Adipocyte (in vitro differentiated cells): ENCODE data around the gene CFAP251.
"Not testable (repeated sequence)": the region's sequence is repeated elsewhere in the genome, so short reads cannot be mapped to it uniquely, and the experiment has no call there.

Source experiments
- DNase-seq: peaks from one replicate; pipeline ENCODE4 v3.0.0-alpha.2; 2015; ENCODE audit warnings: low read depth
- H3K27me3 ChIP-seq: replicated peaks from 2 replicates; pipeline ENCODE4 v1.7.0; 2013; ENCODE audit warnings: mild to moderate bottlenecking, low read length, moderate library complexity; ENCODE audit not compliant: control insufficient read depth, insufficient read depth
- H3K36me3 ChIP-seq: 2 replicates; pipeline ENCODE4 v1.7.0; 2013; ENCODE audit warnings: low read length, mild to moderate bottlenecking, moderate library complexity; ENCODE audit not compliant: control insufficient read depth, insufficient read depth, severe bottlenecking
- H3K4me1 ChIP-seq: 2 replicates; pipeline ENCODE4 v1.7.0; 2013; ENCODE audit warnings: mild to moderate bottlenecking, low read length, moderate library complexity; ENCODE audit not compliant: control insufficient read depth, insufficient read depth
- H3K4me3 ChIP-seq: 2 replicates; pipeline ENCODE4 v1.7.0; 2013; ENCODE audit warnings: mild to moderate bottlenecking, low read length, moderate library complexity
- H3K9ac ChIP-seq: 2 replicates; pipeline ENCODE4 v1.7.0; 2013; ENCODE audit warnings: mild to moderate bottlenecking, low read length, moderate library complexity
- H3K9me3 ChIP-seq: 2 replicates; pipeline ENCODE4 v1.7.0; 2013; ENCODE audit warnings: mild to moderate bottlenecking, low read length, moderate library complexity; ENCODE audit not compliant: control insufficient read depth

Gene CFAP251

DNA sequence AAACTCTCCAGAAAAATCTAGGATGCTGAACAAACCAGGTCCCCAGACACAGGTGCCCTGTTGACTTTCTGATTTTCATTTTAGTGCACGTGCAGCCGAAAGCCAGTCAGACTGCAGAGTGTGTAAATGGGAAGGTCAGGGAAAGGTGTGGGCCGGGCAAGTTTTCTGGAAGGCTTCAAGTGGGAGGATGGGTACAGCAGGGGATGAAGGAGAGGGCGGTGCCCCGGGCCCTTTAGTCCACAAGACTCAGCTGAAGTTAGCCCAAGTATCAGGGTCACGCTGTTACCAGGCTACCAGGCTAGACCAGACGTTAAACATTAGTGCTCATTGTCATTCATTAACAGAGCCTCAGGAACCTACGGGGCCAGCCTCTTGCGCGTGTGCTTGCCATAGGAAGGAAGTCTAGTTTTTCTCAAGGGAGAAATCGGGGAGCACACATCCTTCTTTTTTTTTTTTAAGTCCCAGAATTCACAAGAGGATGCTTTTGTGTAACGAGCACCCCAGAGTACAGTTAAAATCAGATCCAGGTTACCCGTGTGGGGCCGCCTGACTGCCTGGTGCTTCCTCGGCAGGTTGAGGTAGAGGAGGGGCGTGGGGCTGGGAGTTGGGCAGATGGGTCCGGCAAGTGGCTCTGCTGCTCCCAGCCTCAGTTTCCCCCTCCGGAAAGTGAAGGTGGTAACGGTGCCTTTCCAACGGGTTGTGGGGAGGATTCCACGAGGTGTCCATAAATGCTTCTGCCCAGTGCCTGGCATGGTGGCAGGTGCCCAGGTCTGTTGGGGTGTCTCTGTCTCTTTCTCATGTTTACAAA is 122.4 kb downstream of the CFAP251 start:
- Histone ChIP-seq H3K4me3 (no peak overlapping the region), H3K9ac (no peak overlapping the region), H3K36me3 (peaks cover 3% of the 10 kb centered on the region), H3K4me1 (no peaks in the 10 kb centered on the region), H3K9me3 (no peaks in the 10 kb centered on the region), H3K27me3 (no peaks in the 10 kb centered on the region)
- DNase-seq: no peak

DNA sequence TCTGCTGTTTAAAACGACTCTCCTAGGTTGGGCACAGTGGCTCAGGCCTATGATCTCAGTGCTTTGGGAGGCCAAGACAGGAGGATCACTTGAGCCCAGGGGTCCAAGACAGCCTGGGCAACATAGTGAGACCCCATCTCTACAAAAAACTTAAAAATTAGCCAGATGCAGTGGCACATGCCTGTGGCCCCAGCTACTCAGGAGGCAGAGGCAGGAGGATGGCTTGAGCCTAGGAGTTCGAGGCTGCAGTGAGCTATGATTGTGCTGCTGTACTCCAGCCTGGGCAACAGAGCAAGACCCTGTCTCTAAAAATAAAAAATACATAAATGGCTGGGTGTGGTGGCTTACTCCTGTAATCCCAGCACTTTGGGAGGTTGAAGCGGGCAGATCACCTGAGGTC is 123.1 kb downstream of the CFAP251 start:
- H3K27me3 ChIP-seq: not testable (repeated sequence)

DNA sequence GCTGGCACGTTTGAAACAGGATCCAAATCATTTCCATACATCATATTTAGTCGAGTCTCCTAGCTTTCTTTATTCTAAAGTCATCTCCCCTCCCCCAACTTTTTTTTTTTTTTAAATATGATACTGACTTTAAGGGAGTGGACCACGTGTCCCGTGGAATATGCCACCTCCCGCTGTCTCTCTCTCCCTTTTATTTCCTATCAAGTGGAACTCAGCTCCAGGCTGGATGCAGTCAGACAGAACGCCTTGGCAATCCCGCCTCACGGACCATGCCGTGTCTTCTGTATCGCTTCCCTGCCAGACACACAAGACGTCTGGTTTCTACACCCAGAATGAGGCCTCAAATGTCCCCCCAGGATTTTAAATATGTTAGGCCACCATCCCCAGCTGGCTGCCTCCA is 124.5 kb downstream of the CFAP251 start:
- Histone ChIP-seq H3K4me1 (no peaks in the 10 kb centered on the region), H3K9me3 (no peaks in the 10 kb centered on the region), H3K9ac (no peak overlapping the region), H3K27me3 (no peaks in the 10 kb centered on the region), H3K36me3 (peaks cover 3% of the 10 kb centered on the region), H3K4me3 (no peak overlapping the region)
- DNase-seq: no peak

More for the DNA sequence above, 123.1 kb downstream of the CFAP251 start:
- H3K4me1 ChIP-seq, H3K9ac ChIP-seq, DNase-seq, H3K36me3 ChIP-seq, H3K4me3 ChIP-seq, H3K9me3 ChIP-seq: not testable (repeated sequence)

DNA sequence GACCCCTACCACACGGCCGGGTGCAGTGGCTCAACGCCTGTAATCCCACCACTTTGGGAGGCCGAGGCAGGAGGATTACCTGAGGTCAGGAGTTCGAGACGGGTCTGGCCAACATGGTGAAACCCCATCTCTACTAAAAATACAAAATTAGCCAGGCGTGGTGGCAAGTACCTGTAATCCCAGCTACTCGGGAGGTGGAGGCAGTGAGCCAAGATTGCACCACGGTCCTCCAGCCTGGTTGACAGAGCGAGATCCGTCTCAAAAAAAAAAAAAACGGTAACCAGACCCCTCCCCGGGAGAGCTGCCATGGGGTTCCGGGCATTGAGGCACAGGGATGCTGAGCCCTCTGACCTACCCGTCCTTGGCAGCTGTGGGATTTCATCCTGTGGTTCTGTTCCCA is 125.1 kb downstream of the CFAP251 start:
- H3K9me3 ChIP-seq: no peaks in the 10 kb centered on the region
- H3K27me3 ChIP-seq: no peaks in the 10 kb centered on the region
- no peak overlapping the region for H3K9ac ChIP-seq
- H3K4me3 ChIP-seq: no peak overlapping the region
- no peaks in the 10 kb centered on the region for H3K4me1 ChIP-seq
- peaks cover 3% of the 10 kb centered on the region for H3K36me3 ChIP-seq
- DNase-seq: no peak

DNA sequence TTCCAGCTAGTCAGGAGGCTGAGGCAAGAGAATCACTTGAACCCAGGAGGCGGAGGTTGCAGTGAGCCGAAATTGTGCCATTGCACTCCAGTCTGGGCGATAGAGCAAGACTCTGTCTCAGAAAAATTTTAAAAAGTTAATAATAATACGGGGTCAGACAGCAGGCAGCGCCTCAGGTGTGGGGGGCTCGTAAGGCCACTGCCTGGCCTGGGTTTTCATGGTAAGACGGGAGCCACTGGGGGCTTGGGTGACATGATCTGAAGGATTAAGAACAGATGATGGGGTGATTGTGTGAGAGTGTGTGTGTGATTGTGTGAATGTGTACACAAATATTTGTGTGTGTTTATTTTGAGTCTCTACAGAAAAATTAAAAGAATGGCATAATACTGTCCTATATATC is 126.9 kb downstream of the CFAP251 start:
- Histone ChIP-seq H3K9ac (no peak overlapping the region), H3K4me1 (no peaks in the 10 kb centered on the region), H3K9me3 (no peaks in the 10 kb centered on the region), H3K4me3 (no peak overlapping the region), H3K36me3 (peaks cover 3% of the 10 kb centered on the region), H3K27me3 (no peaks in the 10 kb centered on the region)
- DNase-seq: no peak

DNA sequence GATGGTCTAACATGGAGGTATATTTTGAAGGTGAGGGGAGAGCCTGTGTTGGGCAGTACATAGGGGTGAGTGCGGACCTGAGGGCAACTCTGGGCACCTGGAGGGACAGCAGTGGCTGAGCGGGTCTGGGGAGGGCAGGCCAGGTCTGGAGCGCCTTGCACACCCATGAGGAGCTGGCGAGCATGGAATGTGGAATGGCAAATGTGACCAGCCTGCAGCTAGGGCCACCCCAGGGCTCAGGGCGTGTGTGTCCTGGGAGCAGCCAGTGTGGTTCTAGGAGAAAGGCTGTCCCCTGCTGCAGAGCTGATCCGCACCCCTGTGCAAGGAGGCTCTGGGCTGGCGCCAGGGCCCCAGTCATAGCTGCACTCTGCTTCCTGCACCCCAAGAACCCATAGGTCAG is 127.8 kb downstream of the CFAP251 start:
- Histone ChIP-seq H3K27me3 (no peaks in the 10 kb centered on the region), H3K4me1 (no peaks in the 10 kb centered on the region), H3K36me3 (peaks cover 3% of the 10 kb centered on the region), H3K4me3 (no peak overlapping the region), H3K9ac (no peak overlapping the region), H3K9me3 (no peaks in the 10 kb centered on the region)
- no peak for DNase-seq

DNA sequence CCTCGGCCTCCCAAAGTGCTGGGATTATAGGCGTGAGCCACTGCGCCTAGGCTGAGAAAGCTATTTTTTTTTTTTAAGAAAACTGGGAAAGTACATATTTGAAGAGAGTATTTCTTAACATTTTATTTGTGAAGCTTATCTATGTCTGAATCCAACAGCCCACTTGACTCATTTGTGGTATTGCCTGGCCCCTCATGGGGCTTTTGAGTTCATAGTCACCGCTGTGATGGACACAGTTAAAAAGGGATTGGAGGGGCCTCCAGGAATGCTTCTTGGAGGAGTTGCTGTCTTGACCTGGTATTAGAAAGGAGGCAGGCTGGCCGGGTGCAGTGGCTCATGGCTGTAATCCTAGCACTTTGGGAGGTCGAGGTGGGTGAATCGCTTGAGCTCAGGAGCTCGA is 129.8 kb downstream of the CFAP251 start:
- H3K36me3 ChIP-seq: peaks cover 3% of the 10 kb centered on the region

DNA sequence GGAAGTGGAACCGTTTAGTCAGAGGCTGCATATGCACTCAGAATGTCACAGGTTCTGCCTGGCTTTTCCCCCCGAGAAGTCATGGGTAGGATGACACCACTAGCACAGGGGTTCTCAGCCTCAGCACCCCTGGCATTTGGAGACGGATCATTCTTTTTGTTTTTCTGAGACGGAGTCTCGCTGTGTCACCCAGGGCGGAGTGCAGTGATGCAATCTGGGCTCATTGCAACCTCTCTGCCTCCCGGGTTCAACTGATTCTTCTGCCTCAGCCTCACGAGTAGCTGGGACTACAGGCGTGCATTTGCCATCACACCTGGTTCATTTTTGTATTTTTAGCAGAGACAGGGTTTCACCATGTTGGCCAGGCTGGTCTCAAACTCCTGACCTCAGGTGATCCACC is 131.4 kb downstream of the CFAP251 start:
- H3K27me3 ChIP-seq: no peaks in the 10 kb centered on the region
- H3K9ac ChIP-seq: no peak overlapping the region
- H3K4me1 ChIP-seq: peaks cover 5% of the 10 kb centered on the region
- H3K4me3 ChIP-seq: no peak overlapping the region
- H3K36me3 ChIP-seq: no peaks in the 10 kb centered on the region
- H3K9me3 ChIP-seq: no peaks in the 10 kb centered on the region
- no peak for DNase-seq

More for the DNA sequence above, 129.8 kb downstream of the CFAP251 start:
- DNase-seq: peak; percentile 26
- Histone ChIP-seq H3K9me3 (no peaks in the 10 kb centered on the region), H3K9ac (no peak overlapping the region), H3K4me1 (peaks cover 5% of the 10 kb centered on the region), H3K27me3 (no peaks in the 10 kb centered on the region), H3K4me3 (no peak overlapping the region)

DNA sequence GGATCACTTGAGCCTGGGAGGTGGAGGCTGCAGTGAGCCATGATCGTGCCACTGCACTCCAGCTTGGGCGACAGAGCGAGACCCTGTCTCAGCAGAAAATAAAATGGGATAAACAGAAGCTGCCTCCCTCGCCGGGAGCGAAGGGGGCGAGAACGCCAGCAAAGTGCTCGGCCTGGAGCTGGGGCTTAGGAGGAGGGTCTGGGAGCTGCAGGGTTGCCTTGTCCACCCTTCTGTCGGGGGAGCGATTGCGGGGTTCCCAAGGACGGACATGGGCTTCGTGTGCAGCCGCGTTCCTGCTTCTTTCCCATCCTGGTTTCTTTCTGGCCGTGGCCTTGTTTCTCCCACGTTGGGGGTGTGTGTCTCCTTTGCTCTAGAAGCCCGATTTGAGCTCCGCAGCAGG is 132.3 kb downstream of the CFAP251 start:
- Histone ChIP-seq H3K27me3 (no peaks in the 10 kb centered on the region), H3K4me3 (no peak overlapping the region)
- no peak for DNase-seq

DNA sequence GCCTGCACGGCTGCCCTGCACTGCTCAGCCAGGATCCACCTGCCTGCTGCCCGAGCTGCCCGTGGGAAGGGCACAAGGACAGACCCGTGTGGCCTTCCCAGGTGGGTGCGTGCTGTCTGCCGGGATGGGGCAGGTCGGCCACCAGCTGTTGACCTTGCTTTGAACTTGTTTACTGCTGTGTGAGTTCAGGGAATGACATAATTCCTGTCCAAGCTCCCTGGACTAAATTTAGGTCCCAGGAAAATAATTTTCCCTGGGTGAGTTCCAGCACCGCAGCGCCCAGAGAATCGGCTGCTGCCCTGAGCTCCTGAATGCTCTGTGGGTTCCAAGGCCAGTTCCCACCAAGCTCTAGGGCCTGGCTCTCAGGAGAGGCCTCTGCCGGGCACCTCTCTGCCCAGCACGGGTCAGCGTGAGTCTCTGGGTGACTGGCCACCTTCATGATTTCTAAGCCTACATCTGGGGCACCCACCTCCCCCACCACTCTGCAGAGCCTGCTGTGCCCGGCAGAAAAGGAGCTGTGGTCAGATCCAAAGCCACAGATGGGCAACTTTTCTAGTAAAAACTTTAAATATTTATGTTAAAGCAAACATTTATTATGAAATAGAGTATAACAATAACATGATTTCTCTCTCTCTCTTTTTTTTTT is 133.0 kb downstream of the CFAP251 start:
- peaks cover 5% of the 10 kb centered on the region for H3K4me1 ChIP-seq
- no peaks in the 10 kb centered on the region for H3K9me3 ChIP-seq
- no peak overlapping the region for H3K9ac ChIP-seq
- H3K36me3 ChIP-seq: no peaks in the 10 kb centered on the region
- no peak overlapping the region for H3K4me3 ChIP-seq
- no peak for DNase-seq
- no peaks in the 10 kb centered on the region for H3K27me3 ChIP-seq

More for the DNA sequence above, 132.3 kb downstream of the CFAP251 start:
- H3K9me3 ChIP-seq: no peaks in the 10 kb centered on the region
- no peaks in the 10 kb centered on the region for H3K36me3 ChIP-seq
- no peak overlapping the region for H3K9ac ChIP-seq
- H3K4me1 ChIP-seq: peaks cover 5% of the 10 kb centered on the region

DNA sequence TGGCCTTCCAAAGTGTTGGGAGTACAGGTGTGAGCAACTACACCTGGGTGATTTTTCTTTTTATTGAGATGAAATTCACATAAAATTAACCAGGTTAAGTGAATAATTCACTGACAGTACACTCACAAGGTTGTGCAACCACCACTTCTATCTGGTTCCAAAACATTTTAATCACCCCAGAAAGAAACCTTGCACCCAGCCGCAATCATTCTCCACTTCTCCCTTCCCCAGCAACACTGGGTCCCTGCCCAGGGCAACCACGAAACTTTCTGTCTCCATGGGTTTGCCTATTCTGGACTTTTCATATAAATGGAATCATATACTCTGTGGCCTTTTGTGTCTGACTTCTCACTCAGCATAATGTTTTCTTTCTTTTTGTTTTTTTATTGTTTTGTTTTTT is 133.9 kb downstream of the CFAP251 start:
- no peaks in the 10 kb centered on the region for H3K9me3 ChIP-seq
- no peak overlapping the region for H3K9ac ChIP-seq
- no peaks in the 10 kb centered on the region for H3K36me3 ChIP-seq
- no peak for DNase-seq
- H3K4me1 ChIP-seq: peaks cover 5% of the 10 kb centered on the region
- H3K4me3 ChIP-seq: no peak overlapping the region
- H3K27me3 ChIP-seq: no peaks in the 10 kb centered on the region
